IMR-90 (cell line): Measurements from ENCODE around the gene IKZF3.

ENCODE experiments used
- CEBPB ChIP-seq: IDR thresholded peaks from 2 replicates; pipeline ENCODE4 v1.6.1; 2012; ENCODE audit warnings: low read depth, low read length, improper control_type of control experiment
- MXI1 ChIP-seq: IDR thresholded peaks from 2 replicates; pipeline ENCODE4 v1.6.1; 2012; ENCODE audit warnings: low read depth, mild to moderate bottlenecking, low read length, moderate library complexity, borderline replicate concordance
- POLR2A ChIP-seq: IDR thresholded peaks from 2 replicates; pipeline ENCODE4 v1.6.1; 2012; ENCODE audit warnings: mild to moderate bottlenecking, low read depth, low read length
- RAD21 ChIP-seq: IDR thresholded peaks from 2 replicates; pipeline ENCODE4 v1.6.1; 2012; ENCODE audit warnings: low read length, improper control_type of control experiment
- TF ChIP-seq, protein P1 (sequence below): conservative IDR thresholded peaks from 2 replicates; pipeline ENCODE4 v1.5.1; 2012; ENCODE audit warnings: mild to moderate bottlenecking, low read depth, low read length, improper control_type of control experiment

DNA sequence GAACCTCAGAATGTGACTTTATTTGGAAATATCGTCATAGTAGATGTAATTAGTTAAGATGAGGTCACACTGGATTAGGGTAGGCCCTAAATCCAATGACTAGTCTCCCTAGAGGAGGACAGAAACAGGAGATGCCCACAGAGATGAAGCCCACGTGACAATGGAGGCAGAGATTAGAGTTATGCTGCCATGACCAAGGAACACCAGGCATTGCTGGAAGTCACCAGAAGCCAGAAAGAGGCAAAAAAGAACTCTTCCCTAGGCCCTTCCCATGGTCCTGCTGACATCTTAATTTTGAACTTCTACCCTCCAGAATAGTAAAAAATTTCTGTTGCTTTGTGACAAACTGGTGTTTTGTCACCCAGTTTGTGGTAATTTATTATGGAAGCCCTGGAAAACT, 49.6 kb downstream of the IKZF3 start:
- TF ChIP-seq, protein P1, sequence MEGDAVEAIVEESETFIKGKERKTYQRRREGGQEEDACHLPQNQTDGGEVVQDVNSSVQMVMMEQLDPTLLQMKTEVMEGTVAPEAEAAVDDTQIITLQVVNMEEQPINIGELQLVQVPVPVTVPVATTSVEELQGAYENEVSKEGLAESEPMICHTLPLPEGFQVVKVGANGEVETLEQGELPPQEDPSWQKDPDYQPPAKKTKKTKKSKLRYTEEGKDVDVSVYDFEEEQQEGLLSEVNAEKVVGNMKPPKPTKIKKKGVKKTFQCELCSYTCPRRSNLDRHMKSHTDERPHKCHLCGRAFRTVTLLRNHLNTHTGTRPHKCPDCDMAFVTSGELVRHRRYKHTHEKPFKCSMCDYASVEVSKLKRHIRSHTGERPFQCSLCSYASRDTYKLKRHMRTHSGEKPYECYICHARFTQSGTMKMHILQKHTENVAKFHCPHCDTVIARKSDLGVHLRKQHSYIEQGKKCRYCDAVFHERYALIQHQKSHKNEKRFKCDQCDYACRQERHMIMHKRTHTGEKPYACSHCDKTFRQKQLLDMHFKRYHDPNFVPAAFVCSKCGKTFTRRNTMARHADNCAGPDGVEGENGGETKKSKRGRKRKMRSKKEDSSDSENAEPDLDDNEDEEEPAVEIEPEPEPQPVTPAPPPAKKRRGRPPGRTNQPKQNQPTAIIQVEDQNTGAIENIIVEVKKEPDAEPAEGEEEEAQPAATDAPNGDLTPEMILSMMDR, result no peak
- TF ChIP-seq RAD21 (no peak), CEBPB (no peak), POLR2A (no peak), MXI1 (no peak)
